SU-DHL-6 (cell line): ENCODE data around the gene RAB3B.

Source experiments
- H2AFZ ChIP-seq: fragments of 200-600 bp; sonication (generic); 2 replicates; pipeline ENCODE4 v1.6.1; 2014; ENCODE audit warnings: low read depth, mild to moderate bottlenecking, moderate library complexity, mixed read lengths, antibody characterized with exemption, low read length; ENCODE audit not compliant: severe bottlenecking
- H3F3A ChIP-seq: fragments of 200-600 bp; shearing (Covaris generic); 2 replicates; pipeline ENCODE4 v1.6.0; 2016; ENCODE audit warnings: antibody characterized with exemption, mild to moderate bottlenecking; ENCODE audit not compliant: insufficient read depth
- H3K27ac ChIP-seq: fragments of 200-600 bp; sonication (generic); 2 replicates; pipeline ENCODE4 v1.5.1; 2016; ENCODE audit warnings: low read depth, mild to moderate bottlenecking, low read length, moderate library complexity, mixed read lengths
- H3K27me3 ChIP-seq: fragments of 200-600 bp; sonication (generic), shearing (Covaris generic); 2 replicates; pipeline ENCODE4 v1.6.0; 2014; ENCODE audit warnings: mild to moderate bottlenecking, low read length
- H3K36me3 ChIP-seq: fragments of 200-600 bp; sonication (generic); 2 replicates; pipeline ENCODE4 v1.6.1; 2014; ENCODE audit warnings: mild to moderate bottlenecking, low read length, mixed read lengths
- H3K4me2 ChIP-seq: fragments of 300-600, 200-600 bp; shearing (Covaris generic), sonication (generic); 2 replicates; pipeline ENCODE4 v1.6.0; 2014; ENCODE audit warnings: low read length, low read depth, mild to moderate bottlenecking; ENCODE audit not compliant: poor library complexity, severe bottlenecking
- H3K4me3 ChIP-seq: fragments of 200-600 bp; sonication (generic); 2 replicates; pipeline ENCODE4 v1.5.1; 2014; ENCODE audit warnings: antibody characterized with exemption, low read length, mild to moderate bottlenecking, mixed read lengths; ENCODE audit not compliant: insufficient read depth, poor library complexity, severe bottlenecking
- H3K79me2 ChIP-seq: fragments of 200-600 bp; sonication (generic); 2 replicates; pipeline ENCODE4 v1.6.1; 2014; ENCODE audit warnings: mild to moderate bottlenecking, low read length, moderate library complexity; ENCODE audit not compliant: insufficient read depth
- H3K9ac ChIP-seq: fragments of 200-600 bp; sonication (generic); 2 replicates; pipeline ENCODE4 v1.7.0; 2014; ENCODE audit warnings: mild to moderate bottlenecking, low read length
- H3K9me2 ChIP-seq: fragments of 200-600 bp; sonication (generic); replicated peaks from 2 replicates; pipeline ENCODE4 v1.6.1; 2014; ENCODE audit warnings: low read length; ENCODE audit not compliant: insufficient read depth
- H3K9me3 ChIP-seq: fragments of 200-600 bp; sonication (generic); 2 replicates; pipeline ENCODE4 v1.6.1; 2014; ENCODE audit warnings: low read length, mixed read lengths; ENCODE audit not compliant: insufficient read depth
- H4K20me1 ChIP-seq: fragments of 200-600 bp; sonication (generic); 2 replicates; pipeline ENCODE4 v1.6.1; 2014; ENCODE audit warnings: low read depth, mild to moderate bottlenecking, antibody characterized with exemption, low read length, moderate library complexity, mixed read lengths
- CTCF ChIP-seq: fragments of 200-600 bp; sonication (generic); IDR thresholded peaks from one replicate; pipeline ENCODE4 v1.5.1; 2017; ENCODE audit warnings: antibody characterized with exemption, mild to moderate bottlenecking, low read length, moderate library complexity; ENCODE audit not compliant: insufficient read depth, poor library complexity, severe bottlenecking
- EZH2phosphoT487 ChIP-seq: fragments of 200-600 bp; sonication (generic), shearing (Covaris generic); conservative IDR thresholded peaks from 2 replicates; pipeline ENCODE4 v1.6.1; 2018; ENCODE audit warnings: mild to moderate bottlenecking, antibody characterized with exemption, low read length, moderate library complexity, mixed read lengths

RAB3B gene

GRCh38 chr1:51961231-51961630 is 29.3 kb downstream of the RAB3B start:
- no peaks in the 10 kb centered on the region for H3K36me3 ChIP-seq
- H3K79me2 ChIP-seq: no peaks in the 10 kb centered on the region
- H3K27ac ChIP-seq: no peak overlapping the region
- H3K4me3 ChIP-seq: no peak overlapping the region
- H3K9me3 ChIP-seq: no peaks in the 10 kb centered on the region
- no peaks in the 10 kb centered on the region for H3F3A ChIP-seq
- no peak overlapping the region for H3K9ac ChIP-seq
- no peak overlapping the region for H3K4me2 ChIP-seq
- H4K20me1 ChIP-seq: no peaks in the 10 kb centered on the region
- no peak for TF ChIP-seq EZH2phosphoT487
- TF ChIP-seq CTCF: no peak
- H3K9me2 ChIP-seq: no peaks in the 10 kb centered on the region
- H3K27me3 ChIP-seq: no peaks in the 10 kb centered on the region
- no peak overlapping the region for H2AFZ ChIP-seq

GRCh38 chr1:51960262-51960661 is 30.2 kb downstream of the RAB3B start:
- no peak overlapping the region for H3K4me2 ChIP-seq
- no peak overlapping the region for H3K9ac ChIP-seq
- H2AFZ ChIP-seq: no peak overlapping the region
- H3K79me2 ChIP-seq: no peaks in the 10 kb centered on the region
- H3K36me3 ChIP-seq: no peaks in the 10 kb centered on the region
- no peak overlapping the region for H3K27ac ChIP-seq
- H3K9me3 ChIP-seq: no peaks in the 10 kb centered on the region
- H3K4me3 ChIP-seq: no peak overlapping the region
- no peaks in the 10 kb centered on the region for H3K27me3 ChIP-seq
- no peaks in the 10 kb centered on the region for H3F3A ChIP-seq
- TF ChIP-seq CTCF (no peak), EZH2phosphoT487 (no peak)
- no peaks in the 10 kb centered on the region for H4K20me1 ChIP-seq
- H3K9me2 ChIP-seq: no peaks in the 10 kb centered on the region

GRCh38 chr1:51958824-51959223 is 31.7 kb downstream of the RAB3B start:
- Histone ChIP-seq H2AFZ (no peak overlapping the region), H3K9ac (no peak overlapping the region), H3K4me3 (no peak overlapping the region), H3F3A (no peaks in the 10 kb centered on the region), H3K9me3 (no peaks in the 10 kb centered on the region), H3K27ac (no peak overlapping the region), H3K9me2 (no peaks in the 10 kb centered on the region), H3K36me3 (no peaks in the 10 kb centered on the region), H3K79me2 (no peaks in the 10 kb centered on the region), H3K27me3 (no peaks in the 10 kb centered on the region), H3K4me2 (no peak overlapping the region), H4K20me1 (no peaks in the 10 kb centered on the region)
- TF ChIP-seq CTCF: no peak
- TF ChIP-seq EZH2phosphoT487: no peak

- Histone ChIP-seq H3K4me3 (no peak overlapping the region), H3K9me2 (no peaks in the 10 kb centered on the region), H3K27me3 (no peaks in the 10 kb centered on the region), H3K79me2 (no peaks in the 10 kb centered on the region), H3K36me3 (no peaks in the 10 kb centered on the region), H3K27ac (no peak overlapping the region), H3K4me2 (no peak overlapping the region), H3F3A (no peaks in the 10 kb centered on the region), H3K9ac (no peak overlapping the region), H3K9me3 (no peaks in the 10 kb centered on the region), H2AFZ (no peak overlapping the region), H4K20me1 (no peaks in the 10 kb centered on the region)
- TF ChIP-seq EZH2phosphoT487: no peak
Observed at GRCh38 chr1:51957618-51958017, 32.9 kb downstream of the RAB3B start.
